Ovary (tissue), 9 donors: ENCODE data around the gene GPX2. TPM values are rescaled to one million over a fixed set of nuclear protein-coding genes. Genes with fewer than 3 reads are reported as not detected.

Experiments
- DNase-seq, 5 donors: peaks; one replicate each; pipeline ENCODE4 v3.0.0-alpha.2; 2019 to 2020
- H3K27ac ChIP-seq, 2 donors: fragments of 200-600 bp; one replicate each; pipeline versions ENCODE4 v1.5.1 to v1.8.0; 2019 to 2022
- H3K27me3 ChIP-seq: fragments of 200-600 bp; one replicate; pipeline ENCODE4 v1.8.0; 2022
- H3K36me3 ChIP-seq: fragments of 200-600 bp; sonication (generic); one replicate; pipeline ENCODE4 v1.5.1; 2019
- H3K4me1 ChIP-seq: one replicate; pipeline ENCODE4 v1.8.1; 2013; ENCODE audit warnings: mild to moderate bottlenecking, moderate library complexity; ENCODE audit not compliant: insufficient read depth
- H3K4me3 ChIP-seq: fragments of 200-600 bp; sonication (generic); one replicate; pipeline ENCODE4 v1.5.1; 2017
- H3K9me3 ChIP-seq, 2 donors: fragments of 200-600 bp in 1 of 2; sonication (generic) in 1 of 2; one replicate each; pipeline versions ENCODE4 v1.5.1 to v1.8.1; 2013 to 2019; ENCODE audit warnings: mild to moderate bottlenecking in 1 of 2, moderate library complexity in 1 of 2
- EP300 ChIP-seq: sonication (generic); formaldehyde crosslinking; IDR thresholded peaks from one replicate; pipeline ENCODE4 v1.6.1; 2017; ENCODE audit warnings: antibody characterized with exemption
- POLR2A ChIP-seq: fragments of 450-650 bp; IDR thresholded peaks from one replicate; pipeline ENCODE4 v1.6.1; 2017; ENCODE audit warnings: antibody characterized with exemption, mild to moderate bottlenecking, moderate library complexity
- WGBS, 3 donors: extraction: QIAGEN DNeasy Blood & Tissue Kit in 1 of 3; methylation state at CpG; one replicate each; pipeline versions ENCODE4 v1.1.5 to v1.1.7; 2013 to 2017; 5-methylcytosine and 5-hydroxymethylcytosine counted together
- intact Hi-C, 4 donors: fragments of 100-400 bp; cut with DNase I; formaldehyde crosslinking; loops; one replicate each; pipeline versions ENCODE4 v1.11.0 to v1.15.1; 2022 to 2023
- polyA plus RNA-seq, 2 donors: library from polyadenylated mRNA; stranded (reverse); fragments of 200-250 nt in 1 of 2; fragments of 350-450 nt in 1 of 2; fragmentation: Illumina TruSeq in 1 of 2; extraction: RNeasy Lipid Tissue Mini Kit (QIAGEN cat#74804) in 1 of 2; gene quantifications; one replicate each; pipeline ENCODE4 v1.2.3, GENCODE V29; 2013 to 2014
- total RNA-seq, 7 donors: library from RNA; depleted of rRNA in 2 of 7; stranded (reverse); fragments of >200 nt in 2 of 7; fragmentation: NEBNext Ultra II Directional in 3 of 7; extraction: Animal tissue kit (Norgen Biotek cat#: 25700) in 3 of 7; gene quantifications; one replicate each; pipeline versions ENCODE4 v1.1.0 to v1.2.4, GENCODE V29; 2016 to 2023
- TF ChIP-seq, protein P1 (sequence below), 3 donors: fragments of 450-650 bp in 2 of 3; fragments of 200-600 bp in 1 of 3; IDR thresholded peaks; one replicate each; pipeline versions ENCODE4 v1.5.1 to v1.8.0; 2016 to 2022; ENCODE audit warnings: antibody characterized with exemption in 3 of 3, mild to moderate bottlenecking in 1 of 3
- donor health status: DM: no; HTN: no; CAD: no; lungs with moderate emphysema.
- donor health status: DM: no; HTN: no; CAD: no.
- donor health status: Bipolar disorder and iron deficiency.
- donor health status: DM: yes; HTN: yes; CAD: no.
- donor health status: DM: no; HTN: no; CAD: no.
- donor health status: DM: yes; HTN: yes; CAD: no.

GPX2 gene
- total and polyA plus RNA-seq, 9 donors = 1.00 to 4.8 TPM; not detected in 7

DNA sequence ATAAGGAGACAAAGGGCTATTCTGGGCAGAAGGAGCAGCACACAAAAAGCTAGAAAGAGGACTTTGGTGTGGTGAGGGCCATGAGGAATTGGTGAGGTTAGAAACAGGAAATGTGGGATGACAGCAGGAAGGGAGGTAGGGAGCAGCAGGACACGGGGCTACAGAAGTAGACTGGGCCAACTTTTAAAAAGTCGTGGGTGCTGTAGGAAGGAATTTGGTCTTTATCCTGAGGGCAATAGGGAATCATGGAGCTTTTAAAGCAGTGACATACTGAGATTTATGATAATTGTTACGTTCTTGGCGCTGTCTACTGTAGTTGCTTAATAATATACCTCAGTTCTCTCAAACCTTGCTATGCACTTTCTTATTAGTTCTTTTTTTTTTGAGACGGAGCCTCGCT is 36.5 kb downstream of the GPX2 start:
- WGBS, 3 donors = 51 to 63% (median 58%) methylated on average over 6 of the region's 6 CpGs
- DNase-seq = no peak

DNA sequence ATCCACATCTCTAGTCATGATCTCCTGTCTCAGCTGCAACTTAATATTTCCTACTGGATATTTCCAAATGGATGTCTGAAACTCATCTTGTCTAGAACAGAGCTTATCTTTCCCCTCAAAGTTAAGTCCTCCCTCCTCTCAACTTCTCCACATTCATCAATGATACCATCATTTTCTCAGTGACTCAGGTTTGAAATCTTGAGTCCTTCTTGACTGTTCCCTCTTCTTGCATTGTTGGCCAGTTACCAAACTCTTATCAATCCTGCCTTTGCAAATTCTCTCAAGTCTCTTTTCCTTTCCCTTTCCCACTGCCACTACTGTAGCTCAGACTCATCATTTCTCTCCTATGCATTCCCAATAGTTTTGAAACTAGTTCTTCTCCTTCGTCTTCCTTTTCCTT is 42.6 kb downstream of the GPX2 start:
- Histone ChIP-seq H3K27ac (no peak overlapping the region), H3K4me3 (no peak overlapping the region), H3K4me1 (no peaks in the 10 kb centered on the region), H3K27me3 (no peaks in the 10 kb centered on the region), H3K36me3 (no peaks in the 10 kb centered on the region), H3K9me3 (no peaks in the 10 kb centered on the region)
- intact Hi-C loops = no loop called here
- TF ChIP-seq POLR2A (no peak), EP300 (no peak)
- TF ChIP-seq, protein P1, sequence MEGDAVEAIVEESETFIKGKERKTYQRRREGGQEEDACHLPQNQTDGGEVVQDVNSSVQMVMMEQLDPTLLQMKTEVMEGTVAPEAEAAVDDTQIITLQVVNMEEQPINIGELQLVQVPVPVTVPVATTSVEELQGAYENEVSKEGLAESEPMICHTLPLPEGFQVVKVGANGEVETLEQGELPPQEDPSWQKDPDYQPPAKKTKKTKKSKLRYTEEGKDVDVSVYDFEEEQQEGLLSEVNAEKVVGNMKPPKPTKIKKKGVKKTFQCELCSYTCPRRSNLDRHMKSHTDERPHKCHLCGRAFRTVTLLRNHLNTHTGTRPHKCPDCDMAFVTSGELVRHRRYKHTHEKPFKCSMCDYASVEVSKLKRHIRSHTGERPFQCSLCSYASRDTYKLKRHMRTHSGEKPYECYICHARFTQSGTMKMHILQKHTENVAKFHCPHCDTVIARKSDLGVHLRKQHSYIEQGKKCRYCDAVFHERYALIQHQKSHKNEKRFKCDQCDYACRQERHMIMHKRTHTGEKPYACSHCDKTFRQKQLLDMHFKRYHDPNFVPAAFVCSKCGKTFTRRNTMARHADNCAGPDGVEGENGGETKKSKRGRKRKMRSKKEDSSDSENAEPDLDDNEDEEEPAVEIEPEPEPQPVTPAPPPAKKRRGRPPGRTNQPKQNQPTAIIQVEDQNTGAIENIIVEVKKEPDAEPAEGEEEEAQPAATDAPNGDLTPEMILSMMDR (IDR thresholded peaks at IDR 0.05) = no peak
- DNase-seq = no peak
- 69 to 78% (median 70%) methylated on average over 1 of the region's 1 CpG for WGBS, 3 donors

More for the DNA sequence above, 36.5 kb downstream of the GPX2 start:
- Histone ChIP-seq H3K27ac (no peak overlapping the region), H3K36me3 (no peaks in the 10 kb centered on the region), H3K27me3 (no peaks in the 10 kb centered on the region), H3K9me3 (no peaks in the 10 kb centered on the region), H3K4me3 (no peak overlapping the region), H3K4me1 (no peaks in the 10 kb centered on the region)
- intact Hi-C loops = no loop called here
- no peak for TF ChIP-seq EP300
- no peak for TF ChIP-seq POLR2A
- TF ChIP-seq, protein P1 (IDR thresholded peaks at IDR 0.05) = no peak

DNA sequence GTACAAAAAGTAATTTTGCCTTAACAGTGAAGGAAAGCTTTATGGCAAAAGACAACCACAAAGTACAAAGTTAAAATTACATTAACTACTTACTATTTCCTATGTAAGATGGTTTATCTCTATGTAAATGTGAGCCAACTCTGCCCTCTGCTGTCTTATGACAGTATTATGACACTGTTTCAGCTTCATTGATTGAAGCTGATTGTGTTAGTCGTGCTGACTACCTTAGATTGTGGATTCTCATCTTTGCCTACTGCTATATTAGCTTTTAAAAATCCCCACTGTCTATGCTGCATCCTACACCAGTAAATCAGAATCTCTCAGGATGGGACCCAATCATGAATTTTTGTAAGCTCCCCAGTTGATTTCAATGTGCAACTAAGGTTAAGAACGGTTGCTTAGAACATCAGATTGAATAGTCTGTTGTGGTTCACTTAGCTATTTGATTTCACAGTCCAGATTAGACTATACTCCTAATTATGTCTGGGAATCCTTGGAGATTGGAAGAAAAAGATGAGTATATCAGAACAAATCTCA is 50.6 kb downstream of the GPX2 start:
- Histone ChIP-seq H3K27me3 (no peaks in the 10 kb centered on the region), H3K36me3 (no peaks in the 10 kb centered on the region), H3K4me3 (no peak overlapping the region), H3K9me3 (no peaks in the 10 kb centered on the region), H3K27ac (no peak overlapping the region), H3K4me1 (no peaks in the 10 kb centered on the region)
- TF ChIP-seq, protein P1 (IDR thresholded peaks at IDR 0.05) = no peak
- no peak for TF ChIP-seq POLR2A
- no peak for TF ChIP-seq EP300
- intact Hi-C loops = no loop called here
- WGBS, 3 donors = 38 to 47% (median 44%) methylated on average over 2 of the region's 2 CpGs
- DNase-seq = no peak

DNA sequence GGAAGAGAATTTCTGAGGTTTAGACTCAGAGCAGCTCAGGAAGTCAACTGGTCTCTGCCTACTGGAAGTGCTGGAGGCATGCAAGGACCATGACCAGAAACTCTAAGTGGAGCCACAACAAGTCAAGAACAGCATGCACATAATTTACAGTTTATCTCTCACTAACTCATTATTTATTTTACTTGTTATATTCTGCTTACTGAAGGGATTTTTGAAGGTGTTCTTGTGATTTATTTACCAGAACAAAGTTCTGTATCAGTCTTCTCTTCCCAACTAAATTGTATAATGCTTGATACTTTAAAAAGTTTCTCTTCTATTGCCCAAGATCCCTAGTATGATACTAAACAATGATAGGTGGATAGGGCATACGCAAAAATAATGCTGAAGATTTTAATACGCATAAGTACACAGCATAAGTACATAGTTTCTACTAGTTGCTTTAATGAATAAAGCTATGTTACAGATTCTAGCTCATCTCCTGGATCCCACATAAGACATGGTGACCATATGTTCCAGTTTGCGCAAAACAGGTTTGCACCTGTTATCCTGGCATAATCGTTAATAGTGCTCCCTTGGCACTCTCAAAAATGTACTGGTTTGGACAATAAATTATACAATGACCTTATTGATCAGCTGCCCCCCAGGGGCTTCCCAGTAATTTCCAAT is 51.2 kb downstream of the GPX2 start:
- intact Hi-C loops = no loop called here

More for the DNA sequence above, 51.2 kb downstream of the GPX2 start:
- H3K36me3 ChIP-seq = no peaks in the 10 kb centered on the region
- no peaks in the 10 kb centered on the region for H3K4me1 ChIP-seq
- H3K9me3 ChIP-seq = no peaks in the 10 kb centered on the region
- H3K27ac ChIP-seq = no peak overlapping the region
- H3K27me3 ChIP-seq = no peaks in the 10 kb centered on the region
- H3K4me3 ChIP-seq = no peak overlapping the region
- DNase-seq = no peak
- TF ChIP-seq, protein P1 (IDR thresholded peaks at IDR 0.05) = no peak
- TF ChIP-seq POLR2A = no peak
- no peak for TF ChIP-seq EP300
- 85 to 93% (median 86%) methylated on average over 4 of the region's 4 CpGs for WGBS, 3 donors
